ENCODE results near the gene RPL11.

The RPL11 gene

GRCh38 chr1:23701996-23702395 lies 10.4 kb downstream of the RPL11 start:
- 93% methylated on average over 3 of the region's 5 CpGs for WGBS (ENCODE audit: insufficient coverage)
- CTCF ChIA-PET, result interaction anchor here (1.1 kb wide), 1 partner anchor 30 kb away, joined by 3 read pairs; no protein-coding TSS in a partner anchor

GRCh38 chr1:23704834-23705495 lies 13.4 kb downstream of the RPL11 start:
- no peak overlapping the region for H3K27ac ChIP-seq (ENCODE audit: insufficient read depth in 1 of 2, low read depth in 1 of 2, low read length in 2 of 2, poor library complexity in 1 of 2, severe bottlenecking in 2 of 2)
- no peaks in the 10 kb centered on the region for H3K9me3 ChIP-seq (ENCODE audit: control extremely low read depth in 1 of 5, control insufficient read depth in 4 of 5, insufficient read depth in 2 of 5, low read depth in 1 of 5, low read length in 4 of 5)
- ChIA-PET POLR2A (no interaction called here), CTCF (interaction anchor here (0.5 kb wide), 1 partner anchor 20 kb away, joined by 3 read pairs; no protein-coding TSS in a partner anchor)
- no peaks in the 10 kb centered on the region for H3K27me3 ChIP-seq (replicated peaks in 2 of 5; ENCODE audit: control insufficient read depth in 4 of 5, insufficient read depth in 5 of 5, low read length in 4 of 5)
- WGBS (ENCODE audit: insufficient coverage), result 100% methylated on average over 5 of the region's 6 CpGs
- H3K36me3 ChIP-seq (ENCODE audit: control insufficient read depth in 4 of 4, insufficient read depth in 4 of 4, low read length in 3 of 4), result peaks cover 7 to 48% (median 26%) of the 10 kb centered on the region in 4 experiments
- no peak for DNase-seq
- H3K4me1 ChIP-seq (ENCODE audit: control extremely low read depth in 1 of 4, control insufficient read depth in 4 of 4, insufficient read depth in 4 of 4, low read length in 3 of 4), result no peaks in the 10 kb centered on the region
- H3K4me3 ChIP-seq (ENCODE audit: control insufficient read depth in 1 of 7, extremely low read depth in 1 of 7, insufficient read depth in 4 of 7, low read depth in 2 of 7, low read length in 6 of 7), result no peak overlapping the region

More at GRCh38 chr1:23701996-23702395, 10.4 kb downstream of the RPL11 start:
- POLR2A ChIA-PET, result interaction anchor here (0.6 kb wide), 1 partner anchor 46 kb away, joined by 4 read pairs; no protein-coding TSS in a partner anchor
- Histone ChIP-seq H3K36me3 (ENCODE audit: control insufficient read depth in 4 of 4, insufficient read depth in 4 of 4, low read length in 3 of 4) (peaks cover 15 to 76% (median 42%) of the 10 kb centered on the region in 4 experiments), H3K4me3 (ENCODE audit: control insufficient read depth in 1 of 7, extremely low read depth in 1 of 7, insufficient read depth in 4 of 7, low read depth in 2 of 7, low read length in 6 of 7) (no peak overlapping the region), H3K27ac (ENCODE audit: insufficient read depth in 1 of 2, low read depth in 1 of 2, low read length in 2 of 2, poor library complexity in 1 of 2, severe bottlenecking in 2 of 2) (peak overlapping the region in 1 of 2 experiments; percentile 29), H3K4me1 (ENCODE audit: control extremely low read depth in 1 of 4, control insufficient read depth in 4 of 4, insufficient read depth in 4 of 4, low read length in 3 of 4) (no peaks in the 10 kb centered on the region), H3K9me3 (ENCODE audit: control extremely low read depth in 1 of 5, control insufficient read depth in 4 of 5, insufficient read depth in 2 of 5, low read depth in 1 of 5, low read length in 4 of 5) (no peaks in the 10 kb centered on the region), H3K27me3 (replicated peaks in 2 of 5; ENCODE audit: control insufficient read depth in 4 of 5, insufficient read depth in 5 of 5, low read length in 4 of 5) (no peaks in the 10 kb centered on the region)
- no peak for DNase-seq

- Histone ChIP-seq H3K36me3 (ENCODE audit: control insufficient read depth in 4 of 4, insufficient read depth in 4 of 4, low read length in 3 of 4) (peaks cover 2 to 18% (median 9%) of the 10 kb centered on the region in 4 experiments), H3K27me3 (replicated peaks in 2 of 5; ENCODE audit: control insufficient read depth in 4 of 5, insufficient read depth in 5 of 5, low read length in 4 of 5) (no peaks in the 10 kb centered on the region), H3K9me3 (ENCODE audit: control extremely low read depth in 1 of 5, control insufficient read depth in 4 of 5, insufficient read depth in 2 of 5, low read depth in 1 of 5, low read length in 4 of 5) (no peaks in the 10 kb centered on the region), H3K4me1 (ENCODE audit: control extremely low read depth in 1 of 4, control insufficient read depth in 4 of 4, insufficient read depth in 4 of 4, low read length in 3 of 4) (no peaks in the 10 kb centered on the region), H3K27ac (ENCODE audit: insufficient read depth in 1 of 2, low read depth in 1 of 2, low read length in 2 of 2, poor library complexity in 1 of 2, severe bottlenecking in 2 of 2) (no peak overlapping the region), H3K4me3 (ENCODE audit: control insufficient read depth in 1 of 7, extremely low read depth in 1 of 7, insufficient read depth in 4 of 7, low read depth in 2 of 7, low read length in 6 of 7) (no peak overlapping the region)
- CTCF ChIA-PET, result no interaction called here
- DNase-seq, result no peak
- 96% methylated on average over 4 of the region's 4 CpGs for WGBS (ENCODE audit: insufficient coverage)
- POLR2A ChIA-PET, result no interaction called here
These were observed 17.6 kb downstream of the RPL11 start for GRCh38 chr1:23709229-23709628.

GRCh38 chr1:23718482-23718881 lies 26.9 kb downstream of the RPL11 start:
- Histone ChIP-seq H3K4me1 (ENCODE audit: control extremely low read depth in 1 of 4, control insufficient read depth in 4 of 4, insufficient read depth in 4 of 4, low read length in 3 of 4) (no peaks in the 10 kb centered on the region), H3K9me3 (ENCODE audit: control extremely low read depth in 1 of 5, control insufficient read depth in 4 of 5, insufficient read depth in 2 of 5, low read depth in 1 of 5, low read length in 4 of 5) (no peaks in the 10 kb centered on the region), H3K27ac (ENCODE audit: insufficient read depth in 1 of 2, low read depth in 1 of 2, low read length in 2 of 2, poor library complexity in 1 of 2, severe bottlenecking in 2 of 2) (no peak overlapping the region), H3K27me3 (replicated peaks in 2 of 5; ENCODE audit: control insufficient read depth in 4 of 5, insufficient read depth in 5 of 5, low read length in 4 of 5) (no peaks in the 10 kb centered on the region), H3K36me3 (ENCODE audit: control insufficient read depth in 4 of 4, insufficient read depth in 4 of 4, low read length in 3 of 4) (peaks cover 0 to 4% (median 2%) of the 10 kb centered on the region in 4 experiments), H3K4me3 (ENCODE audit: control insufficient read depth in 1 of 7, extremely low read depth in 1 of 7, insufficient read depth in 4 of 7, low read depth in 2 of 7, low read length in 6 of 7) (no peak overlapping the region)
- no peak for DNase-seq
- ChIA-PET CTCF (no interaction called here), POLR2A (no interaction called here)
- 96% methylated on average over 3 of the region's 3 CpGs for WGBS (ENCODE audit: insufficient coverage)

GRCh38 chr1:23719162-23719820 lies 27.7 kb downstream of the RPL11 start:
- ChIA-PET POLR2A (no interaction called here), CTCF (interaction anchor here (1.2 kb wide), 1 partner anchor 33 kb away, joined by 3 read pairs; no protein-coding TSS in a partner anchor)
- DNase-seq, result no peak

GRCh38 chr1:23720256-23720995 lies 28.8 kb downstream of the RPL11 start:
- 95% methylated on average over 10 of the region's 10 CpGs for WGBS (ENCODE audit: insufficient coverage)
- H3K4me3 ChIP-seq (ENCODE audit: control insufficient read depth in 1 of 7, extremely low read depth in 1 of 7, insufficient read depth in 4 of 7, low read depth in 2 of 7, low read length in 6 of 7), result no peak overlapping the region
- H3K27ac ChIP-seq (ENCODE audit: insufficient read depth in 1 of 2, low read depth in 1 of 2, low read length in 2 of 2, poor library complexity in 1 of 2, severe bottlenecking in 2 of 2), result no peak overlapping the region
- H3K36me3 ChIP-seq (ENCODE audit: control insufficient read depth in 4 of 4, insufficient read depth in 4 of 4, low read length in 3 of 4), result peaks cover 0 to 4% (median under 1%) of the 10 kb centered on the region in 4 experiments
- POLR2A ChIA-PET, result no interaction called here
- H3K27me3 ChIP-seq (replicated peaks in 2 of 5; ENCODE audit: control insufficient read depth in 4 of 5, insufficient read depth in 5 of 5, low read length in 4 of 5), result no peaks in the 10 kb centered on the region
- no peaks in the 10 kb centered on the region for H3K9me3 ChIP-seq (ENCODE audit: control extremely low read depth in 1 of 5, control insufficient read depth in 4 of 5, insufficient read depth in 2 of 5, low read depth in 1 of 5, low read length in 4 of 5)
- DNase-seq, result no peak
- CTCF ChIA-PET, result no interaction called here
- no peaks in the 10 kb centered on the region for H3K4me1 ChIP-seq (ENCODE audit: control extremely low read depth in 1 of 4, control insufficient read depth in 4 of 4, insufficient read depth in 4 of 4, low read length in 3 of 4)

More at GRCh38 chr1:23719162-23719820, 27.7 kb downstream of the RPL11 start:
- no peak overlapping the region for H3K27ac ChIP-seq (ENCODE audit: insufficient read depth in 1 of 2, low read depth in 1 of 2, low read length in 2 of 2, poor library complexity in 1 of 2, severe bottlenecking in 2 of 2)
- no peaks in the 10 kb centered on the region for H3K4me1 ChIP-seq (ENCODE audit: control extremely low read depth in 1 of 4, control insufficient read depth in 4 of 4, insufficient read depth in 4 of 4, low read length in 3 of 4)
- 94% methylated on average over 2 of the region's 3 CpGs for WGBS (ENCODE audit: insufficient coverage)
- H3K36me3 ChIP-seq (ENCODE audit: control insufficient read depth in 4 of 4, insufficient read depth in 4 of 4, low read length in 3 of 4), result peaks cover 0 to 4% (median 2%) of the 10 kb centered on the region in 4 experiments
- H3K4me3 ChIP-seq (ENCODE audit: control insufficient read depth in 1 of 7, extremely low read depth in 1 of 7, insufficient read depth in 4 of 7, low read depth in 2 of 7, low read length in 6 of 7), result no peak overlapping the region
- no peaks in the 10 kb centered on the region for H3K27me3 ChIP-seq (replicated peaks in 2 of 5; ENCODE audit: control insufficient read depth in 4 of 5, insufficient read depth in 5 of 5, low read length in 4 of 5)
- H3K9me3 ChIP-seq (ENCODE audit: control extremely low read depth in 1 of 5, control insufficient read depth in 4 of 5, insufficient read depth in 2 of 5, low read depth in 1 of 5, low read length in 4 of 5), result no peaks in the 10 kb centered on the region
